WTC11 (cell line): ENCODE results near the gene TNRC6A. TPM values are rescaled to one million over a fixed set of nuclear protein-coding genes. Genes with fewer than 3 reads are reported as not detected.

Experiments used
- ATAC-seq: fragments of 200-7000 bp; cut with Tn5 transposase; 2 replicates; pipeline ENCODE4 v1.10.0; 2021; ENCODE audit warnings: mild to moderate bottlenecking, moderate library complexity
- CTCF ChIA-PET: fragments of 300-600 bp; sonication (Branson Sonifier 250); formaldehyde crosslinking; loops from one replicate; lab custom pipeline; 2021; ENCODE audit warnings: antibody characterized with exemption; lab: Charles Lee
- POLR2A ChIA-PET: fragments of 350-600 bp; sonication (Branson Sonifier 250); formaldehyde crosslinking; loops from one replicate; lab custom pipeline; 2021; ENCODE audit warnings: antibody characterized with exemption; lab: Charles Lee
- DNase-seq: peaks from one replicate; pipeline ENCODE4 v3.0.0; 2021; ENCODE audit warnings: low spot score
- H3K27ac Mint-ChIP-seq: 2 replicates; pipeline ENCODE4 v1.8.0; 2021; ENCODE audit warnings: mixed read lengths
- H3K27me3 Mint-ChIP-seq: 2 replicates; pipeline ENCODE4 v1.8.0; 2021; ENCODE audit warnings: low read depth, mild to moderate bottlenecking, moderate library complexity, mixed read lengths
- H3K36me3 Mint-ChIP-seq: 2 replicates; pipeline ENCODE4 v1.8.0; 2021; ENCODE audit warnings: mixed read lengths
- H3K4me1 Mint-ChIP-seq: 2 replicates; pipeline ENCODE4 v1.8.0; 2022; ENCODE audit warnings: mixed read lengths
- H3K4me3 Mint-ChIP-seq: 2 replicates; pipeline ENCODE4 v1.8.0; 2021; ENCODE audit warnings: mild to moderate bottlenecking, moderate library complexity, mixed read lengths
- H3K9me3 Mint-ChIP-seq: 2 replicates; pipeline ENCODE4 v1.8.0; 2021; ENCODE audit warnings: mixed read lengths
- EMX1 ChIP-seq: fragments of 250-450 bp; sonication (Bioruptor Pico); IDR thresholded peaks from 2 replicates; pipeline ENCODE4 v1.8.0; 2021; ENCODE audit warnings: mild to moderate bottlenecking
- HMGA2 ChIP-seq: fragments of 250-450 bp; sonication (Bioruptor Pico); IDR thresholded peaks from 2 replicates; pipeline ENCODE4 v1.4.0; 2021; ENCODE audit warnings: mild to moderate bottlenecking, moderate library complexity
- IRF1 ChIP-seq: sonication (generic); formaldehyde crosslinking; IDR thresholded peaks from 2 replicates; pipeline ENCODE4 v1.8.0; 2023; ENCODE audit warnings: missing genetic modification reagents
- MAX ChIP-seq: sonication (generic); formaldehyde crosslinking; IDR thresholded peaks from 2 replicates; pipeline ENCODE4 v1.8.0; 2022; ENCODE audit warnings: mild to moderate bottlenecking, missing genetic modification reagents
- MYBL2 ChIP-seq: sonication (generic); formaldehyde crosslinking; IDR thresholded peaks from 2 replicates; pipeline ENCODE4 v1.8.1; 2023; ENCODE audit warnings: mild to moderate bottlenecking, moderate library complexity, missing genetic modification reagents
- NFATC4 ChIP-seq: fragments of 250-450 bp; sonication (Bioruptor Pico); IDR thresholded peaks from 2 replicates; pipeline ENCODE4 v1.9.0; 2021; ENCODE audit warnings: mild to moderate bottlenecking
- PRRX2 ChIP-seq: fragments of 250-450 bp; sonication (Bioruptor Pico); IDR thresholded peaks from 2 replicates; pipeline ENCODE4 v1.8.0; 2021; ENCODE audit warnings: mild to moderate bottlenecking
- SMAD3 ChIP-seq: sonication (generic); formaldehyde crosslinking; IDR thresholded peaks from 2 replicates; pipeline ENCODE4 v1.8.0; 2022; ENCODE audit warnings: missing genetic modification reagents, mild to moderate bottlenecking, borderline replicate concordance
- SMAD4 ChIP-seq: sonication (generic); formaldehyde crosslinking; IDR thresholded peaks from 2 replicates; pipeline ENCODE4 v1.8.0; 2022; ENCODE audit warnings: mild to moderate bottlenecking, missing genetic modification reagents
- TEAD1 ChIP-seq: sonication (generic); formaldehyde crosslinking; IDR thresholded peaks from 2 replicates; pipeline ENCODE4 v1.8.0; 2022; ENCODE audit warnings: mild to moderate bottlenecking, missing genetic modification reagents
- TEAD4 ChIP-seq: sonication (generic); formaldehyde crosslinking; IDR thresholded peaks from 2 replicates; pipeline ENCODE4 v1.8.0; 2022; ENCODE audit warnings: mild to moderate bottlenecking, missing genetic modification reagents
- ZBTB21 ChIP-seq: sonication (generic); formaldehyde crosslinking; IDR thresholded peaks from 2 replicates; pipeline ENCODE4 v1.8.1; 2023; ENCODE audit warnings: mild to moderate bottlenecking, missing genetic modification reagents, borderline replicate concordance
- ZNF263 ChIP-seq: sonication (generic); formaldehyde crosslinking; IDR thresholded peaks from 2 replicates; pipeline ENCODE4 v1.8.1; 2022; ENCODE audit warnings: low read depth, mild to moderate bottlenecking, moderate library complexity, missing genetic modification reagents
- ZNF423 ChIP-seq: fragments of 250-450 bp; sonication (Bioruptor Pico); IDR thresholded peaks from 2 replicates; pipeline ENCODE4 v2.1.2; 2022; ENCODE audit warnings: mild to moderate bottlenecking, moderate library complexity
- total RNA-seq: library from RNA; stranded (reverse); gene quantifications from 3 replicates; pipeline ENCODE4 v1.2.3, GENCODE V29; 2021
- TF ChIP-seq, protein P1 (sequence below): fragments of 250-450 bp; sonication (Bioruptor Pico); IDR thresholded peaks from 2 replicates; pipeline ENCODE4 v1.9.0; 2021; ENCODE audit warnings: mild to moderate bottlenecking
- TF ChIP-seq, protein P2 (sequence below): sonication (generic); formaldehyde crosslinking; IDR thresholded peaks from 2 replicates; pipeline ENCODE4 v1.8.1; 2023; ENCODE audit warnings: mild to moderate bottlenecking, moderate library complexity, missing genetic modification reagents
- TF ChIP-seq, protein P3 (sequence below): fragments of 250-450 bp; sonication (Bioruptor Pico); IDR thresholded peaks from 2 replicates; pipeline ENCODE4 v1.9.0; 2021; ENCODE audit warnings: moderate library complexity, mild to moderate bottlenecking, inconsistent platforms, borderline replicate concordance
- TF ChIP-seq, protein P4 (sequence below): fragments of 250-450 bp; sonication (Bioruptor Pico); IDR thresholded peaks from 2 replicates; pipeline ENCODE4 v1.9.0; 2021; ENCODE audit warnings: mild to moderate bottlenecking
- TF ChIP-seq, protein P5 (sequence below): fragments of 200-600 bp; IDR thresholded peaks from 2 replicates; pipeline ENCODE4 v1.8.0; 2022; ENCODE audit warnings: antibody characterized with exemption
- TF ChIP-seq, protein P6 (sequence below): fragments of 250-450 bp; sonication (Bioruptor Pico); IDR thresholded peaks from 2 replicates; pipeline ENCODE4 v1.9.0; 2021; ENCODE audit warnings: mild to moderate bottlenecking, borderline replicate concordance

Gene TNRC6A
- total RNA-seq, 1 experiment from 2014 or later: 86.3 TPM

DNA sequence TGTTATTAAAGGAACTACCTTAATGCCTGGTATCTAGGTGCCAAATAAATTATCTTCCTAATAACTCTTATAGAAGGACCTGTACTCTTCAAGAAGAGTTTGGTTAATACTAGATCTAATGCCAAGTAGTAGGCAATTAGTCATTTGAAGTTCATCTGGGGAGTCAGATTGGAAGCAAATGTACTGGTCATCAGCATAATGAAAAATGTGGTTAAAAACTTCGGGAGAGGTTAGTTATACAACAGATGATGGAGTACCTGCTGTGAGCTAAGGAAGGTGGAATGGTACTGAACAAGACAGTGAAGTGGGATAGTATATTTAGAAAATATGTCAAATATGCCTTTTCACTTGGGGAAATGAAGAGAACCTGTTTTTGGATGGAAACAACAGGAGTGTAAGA, 49.2 kb downstream of the TNRC6A start:
- Mint-ChIP-seq H3K36me3 (peaks cover 72% of the 10 kb centered on the region), H3K4me3 (no peak overlapping the region), H3K27me3 (no peaks in the 10 kb centered on the region), H3K4me1 (no peaks in the 10 kb centered on the region), H3K9me3 (no peaks in the 10 kb centered on the region), H3K27ac (0 out of 2 replicates have a peak overlapping the region, but pooled peaks have one; percentile 12)
- ATAC-seq (no peak), DNase-seq (no peak)
- ChIA-PET CTCF (no interaction called here), POLR2A (no interaction called here)
- TF ChIP-seq PRRX2 (CRISPR knock-in tag) (no peak), SMAD3 (CRISPR knock-in tag) (no peak), ZNF263 (CRISPR knock-in tag) (no peak), MAX (CRISPR knock-in tag) (no peak), IRF1 (CRISPR knock-in tag) (no peak), ZNF423 (no peak), TEAD1 (CRISPR knock-in tag) (no peak), EMX1 (CRISPR knock-in tag) (no peak)
- TF ChIP-seq, protein P1, sequence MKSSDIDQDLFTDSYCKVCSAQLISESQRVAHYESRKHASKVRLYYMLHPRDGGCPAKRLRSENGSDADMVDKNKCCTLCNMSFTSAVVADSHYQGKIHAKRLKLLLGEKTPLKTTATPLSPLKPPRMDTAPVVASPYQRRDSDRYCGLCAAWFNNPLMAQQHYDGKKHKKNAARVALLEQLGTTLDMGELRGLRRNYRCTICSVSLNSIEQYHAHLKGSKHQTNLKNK (CRISPR knock-in tag): no peak
- TF ChIP-seq, protein P2, sequence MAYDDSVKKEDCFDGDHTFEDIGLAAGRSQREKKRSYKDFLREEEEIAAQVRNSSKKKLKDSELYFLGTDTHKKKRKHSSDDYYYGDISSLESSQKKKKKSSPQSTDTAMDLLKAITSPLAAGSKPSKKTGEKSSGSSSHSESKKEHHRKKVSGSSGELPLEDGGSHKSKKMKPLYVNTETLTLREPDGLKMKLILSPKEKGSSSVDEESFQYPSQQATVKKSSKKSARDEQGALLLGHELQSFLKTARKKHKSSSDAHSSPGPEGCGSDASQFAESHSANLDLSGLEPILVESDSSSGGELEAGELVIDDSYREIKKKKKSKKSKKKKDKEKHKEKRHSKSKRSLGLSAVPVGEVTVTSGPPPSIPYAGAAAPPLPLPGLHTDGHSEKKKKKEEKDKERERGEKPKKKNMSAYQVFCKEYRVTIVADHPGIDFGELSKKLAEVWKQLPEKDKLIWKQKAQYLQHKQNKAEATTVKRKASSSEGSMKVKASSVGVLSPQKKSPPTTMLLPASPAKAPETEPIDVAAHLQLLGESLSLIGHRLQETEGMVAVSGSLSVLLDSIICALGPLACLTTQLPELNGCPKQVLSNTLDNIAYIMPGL (CRISPR knock-in tag): no peak
- TF ChIP-seq, protein P3, sequence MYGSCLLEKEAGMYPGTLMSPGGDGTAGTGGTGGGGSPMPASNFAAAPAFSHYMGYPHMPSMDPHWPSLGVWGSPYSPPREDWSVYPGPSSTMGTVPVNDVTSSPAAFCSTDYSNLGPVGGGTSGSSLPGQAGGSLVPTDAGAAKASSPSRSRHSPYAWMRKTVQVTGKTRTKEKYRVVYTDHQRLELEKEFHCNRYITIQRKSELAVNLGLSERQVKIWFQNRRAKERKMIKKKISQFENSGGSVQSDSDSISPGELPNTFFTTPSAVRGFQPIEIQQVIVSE (CRISPR knock-in tag): no peak
- TF ChIP-seq, protein P4, sequence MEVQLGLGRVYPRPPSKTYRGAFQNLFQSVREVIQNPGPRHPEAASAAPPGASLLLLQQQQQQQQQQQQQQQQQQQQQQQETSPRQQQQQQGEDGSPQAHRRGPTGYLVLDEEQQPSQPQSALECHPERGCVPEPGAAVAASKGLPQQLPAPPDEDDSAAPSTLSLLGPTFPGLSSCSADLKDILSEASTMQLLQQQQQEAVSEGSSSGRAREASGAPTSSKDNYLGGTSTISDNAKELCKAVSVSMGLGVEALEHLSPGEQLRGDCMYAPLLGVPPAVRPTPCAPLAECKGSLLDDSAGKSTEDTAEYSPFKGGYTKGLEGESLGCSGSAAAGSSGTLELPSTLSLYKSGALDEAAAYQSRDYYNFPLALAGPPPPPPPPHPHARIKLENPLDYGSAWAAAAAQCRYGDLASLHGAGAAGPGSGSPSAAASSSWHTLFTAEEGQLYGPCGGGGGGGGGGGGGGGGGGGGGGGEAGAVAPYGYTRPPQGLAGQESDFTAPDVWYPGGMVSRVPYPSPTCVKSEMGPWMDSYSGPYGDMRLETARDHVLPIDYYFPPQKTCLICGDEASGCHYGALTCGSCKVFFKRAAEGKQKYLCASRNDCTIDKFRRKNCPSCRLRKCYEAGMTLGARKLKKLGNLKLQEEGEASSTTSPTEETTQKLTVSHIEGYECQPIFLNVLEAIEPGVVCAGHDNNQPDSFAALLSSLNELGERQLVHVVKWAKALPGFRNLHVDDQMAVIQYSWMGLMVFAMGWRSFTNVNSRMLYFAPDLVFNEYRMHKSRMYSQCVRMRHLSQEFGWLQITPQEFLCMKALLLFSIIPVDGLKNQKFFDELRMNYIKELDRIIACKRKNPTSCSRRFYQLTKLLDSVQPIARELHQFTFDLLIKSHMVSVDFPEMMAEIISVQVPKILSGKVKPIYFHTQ (CRISPR knock-in tag): no peak

DNA sequence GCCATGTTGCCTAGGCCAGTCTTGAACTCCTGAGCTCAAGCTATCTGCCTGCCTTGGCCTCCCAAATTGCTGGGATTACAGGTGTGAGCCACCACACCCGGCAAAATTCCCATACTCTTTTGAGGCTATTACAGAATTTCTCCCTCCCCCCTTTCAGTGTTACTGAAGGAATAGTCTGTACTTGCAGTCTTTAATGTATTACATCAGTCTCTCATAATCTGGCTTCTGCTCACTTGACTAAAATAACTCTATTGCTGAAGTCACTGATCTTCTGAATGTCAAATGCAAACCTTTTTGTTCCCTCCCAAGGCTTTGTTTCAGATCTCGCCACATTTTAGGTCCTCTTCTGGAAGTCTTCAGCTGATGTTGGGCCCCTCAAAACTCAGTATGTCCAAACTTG, 51.8 kb downstream of the TNRC6A start:
- no peaks in the 10 kb centered on the region for H3K9me3 Mint-ChIP-seq
- TF ChIP-seq MYBL2 (CRISPR knock-in tag): no peak
- no peak for TF ChIP-seq ZBTB21 (CRISPR knock-in tag)
- TF ChIP-seq SMAD4 (CRISPR knock-in tag): no peak
- TF ChIP-seq, protein P5, sequence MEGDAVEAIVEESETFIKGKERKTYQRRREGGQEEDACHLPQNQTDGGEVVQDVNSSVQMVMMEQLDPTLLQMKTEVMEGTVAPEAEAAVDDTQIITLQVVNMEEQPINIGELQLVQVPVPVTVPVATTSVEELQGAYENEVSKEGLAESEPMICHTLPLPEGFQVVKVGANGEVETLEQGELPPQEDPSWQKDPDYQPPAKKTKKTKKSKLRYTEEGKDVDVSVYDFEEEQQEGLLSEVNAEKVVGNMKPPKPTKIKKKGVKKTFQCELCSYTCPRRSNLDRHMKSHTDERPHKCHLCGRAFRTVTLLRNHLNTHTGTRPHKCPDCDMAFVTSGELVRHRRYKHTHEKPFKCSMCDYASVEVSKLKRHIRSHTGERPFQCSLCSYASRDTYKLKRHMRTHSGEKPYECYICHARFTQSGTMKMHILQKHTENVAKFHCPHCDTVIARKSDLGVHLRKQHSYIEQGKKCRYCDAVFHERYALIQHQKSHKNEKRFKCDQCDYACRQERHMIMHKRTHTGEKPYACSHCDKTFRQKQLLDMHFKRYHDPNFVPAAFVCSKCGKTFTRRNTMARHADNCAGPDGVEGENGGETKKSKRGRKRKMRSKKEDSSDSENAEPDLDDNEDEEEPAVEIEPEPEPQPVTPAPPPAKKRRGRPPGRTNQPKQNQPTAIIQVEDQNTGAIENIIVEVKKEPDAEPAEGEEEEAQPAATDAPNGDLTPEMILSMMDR: no peak
- TF ChIP-seq, protein P6, sequence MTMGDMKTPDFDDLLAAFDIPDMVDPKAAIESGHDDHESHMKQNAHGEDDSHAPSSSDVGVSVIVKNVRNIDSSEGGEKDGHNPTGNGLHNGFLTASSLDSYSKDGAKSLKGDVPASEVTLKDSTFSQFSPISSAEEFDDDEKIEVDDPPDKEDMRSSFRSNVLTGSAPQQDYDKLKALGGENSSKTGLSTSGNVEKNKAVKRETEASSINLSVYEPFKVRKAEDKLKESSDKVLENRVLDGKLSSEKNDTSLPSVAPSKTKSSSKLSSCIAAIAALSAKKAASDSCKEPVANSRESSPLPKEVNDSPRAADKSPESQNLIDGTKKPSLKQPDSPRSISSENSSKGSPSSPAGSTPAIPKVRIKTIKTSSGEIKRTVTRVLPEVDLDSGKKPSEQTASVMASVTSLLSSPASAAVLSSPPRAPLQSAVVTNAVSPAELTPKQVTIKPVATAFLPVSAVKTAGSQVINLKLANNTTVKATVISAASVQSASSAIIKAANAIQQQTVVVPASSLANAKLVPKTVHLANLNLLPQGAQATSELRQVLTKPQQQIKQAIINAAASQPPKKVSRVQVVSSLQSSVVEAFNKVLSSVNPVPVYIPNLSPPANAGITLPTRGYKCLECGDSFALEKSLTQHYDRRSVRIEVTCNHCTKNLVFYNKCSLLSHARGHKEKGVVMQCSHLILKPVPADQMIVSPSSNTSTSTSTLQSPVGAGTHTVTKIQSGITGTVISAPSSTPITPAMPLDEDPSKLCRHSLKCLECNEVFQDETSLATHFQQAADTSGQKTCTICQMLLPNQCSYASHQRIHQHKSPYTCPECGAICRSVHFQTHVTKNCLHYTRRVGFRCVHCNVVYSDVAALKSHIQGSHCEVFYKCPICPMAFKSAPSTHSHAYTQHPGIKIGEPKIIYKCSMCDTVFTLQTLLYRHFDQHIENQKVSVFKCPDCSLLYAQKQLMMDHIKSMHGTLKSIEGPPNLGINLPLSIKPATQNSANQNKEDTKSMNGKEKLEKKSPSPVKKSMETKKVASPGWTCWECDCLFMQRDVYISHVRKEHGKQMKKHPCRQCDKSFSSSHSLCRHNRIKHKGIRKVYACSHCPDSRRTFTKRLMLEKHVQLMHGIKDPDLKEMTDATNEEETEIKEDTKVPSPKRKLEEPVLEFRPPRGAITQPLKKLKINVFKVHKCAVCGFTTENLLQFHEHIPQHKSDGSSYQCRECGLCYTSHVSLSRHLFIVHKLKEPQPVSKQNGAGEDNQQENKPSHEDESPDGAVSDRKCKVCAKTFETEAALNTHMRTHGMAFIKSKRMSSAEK (CRISPR knock-in tag): no peak
- TF ChIP-seq ZNF423: no peak
- no peak for TF ChIP-seq TEAD4 (CRISPR knock-in tag)
- no peak for TF ChIP-seq HMGA2 (CRISPR knock-in tag)
- TF ChIP-seq NFATC4 (CRISPR knock-in tag): no peak

More for the DNA sequence above, 51.8 kb downstream of the TNRC6A start:
- no peak overlapping the region for H3K27ac Mint-ChIP-seq
- no peaks in the 10 kb centered on the region for H3K4me1 Mint-ChIP-seq
- ATAC-seq (no peak), DNase-seq (no peak)
- H3K36me3 Mint-ChIP-seq: peaks cover 77% of the 10 kb centered on the region
- ChIA-PET CTCF (no interaction called here), POLR2A (no interaction called here)
- no peak overlapping the region for H3K4me3 Mint-ChIP-seq
- no peaks in the 10 kb centered on the region for H3K27me3 Mint-ChIP-seq
